ENCODE measurements around the gene SFTA2. TPM values are rescaled to one million over a fixed set of nuclear protein-coding genes. Genes with fewer than 3 reads are reported as not detected.

Gene SFTA2
- total RNA-seq, 1 experiment from 2014 or later: not detected

- Histone ChIP-seq H3K9ac (ENCODE audit: low read length) (no peak overlapping the region), H3K36me3 (ENCODE audit: control insufficient read depth in 1 of 2, insufficient read depth in 2 of 2, low read length in 2 of 2) (no peaks in the 10 kb centered on the region), H3K27ac (ENCODE audit: low read depth, low read length) (no peak overlapping the region), H3K4me3 (replicated peaks in 1 of 2; ENCODE audit: low read depth in 1 of 2, low read length in 2 of 2) (no peak overlapping the region), H3K4me2 (ENCODE audit: low read length) (no peak overlapping the region), H3K4me1 (ENCODE audit: control insufficient read depth in 1 of 2, insufficient read depth in 2 of 2, low read length in 2 of 2) (peaks cover 14 to 19% of the 10 kb centered on the region in 2 experiments), H3K79me2 (ENCODE audit: insufficient read depth, low read length) (no peaks in the 10 kb centered on the region), H2AFZ (ENCODE audit: low read depth, low read length, poor library complexity, severe bottlenecking) (no peak overlapping the region), H3K27me3 (ENCODE audit: insufficient read depth, low read length) (no peaks in the 10 kb centered on the region), H4K20me1 (ENCODE audit: insufficient read depth) (no peaks in the 10 kb centered on the region), H3K9me3 (ENCODE audit: control insufficient read depth in 1 of 2, insufficient read depth in 1 of 2, low read depth in 1 of 2, low read length in 2 of 2) (no peaks in the 10 kb centered on the region), H3K9me2 (ENCODE audit: insufficient read depth) (no peaks in the 10 kb centered on the region)
- CTCF ChIA-PET: interaction anchor here (1.1 kb wide), 1 partner anchor 149 kb away, joined by 3 read pairs; no protein-coding TSS in a partner anchor
- POLR2A ChIA-PET: no interaction called here
- BruUV-seq (replicated peaks): no TSS peak
- DNase-seq (ENCODE audit: low read depth, low spot score) (no peak), ATAC-seq (no peak)
- RAD21 ChIA-PET (ENCODE audit: low non-redundant PET in 1 of 2, low total read pairs in 2 of 2, uncharacterized antibody in 2 of 2, unreplicated experiment in 2 of 2): no interaction called here
- intact Hi-C loops (cut with micrococcal nuclease): no loop called here
- no peak for TF ChIP-seq TCF7L2 (IDR thresholded peaks at IDR 0.05; ENCODE audit: borderline replicate concordance, extremely low read depth, insufficient read depth, insufficient read length)
- no peak for TF ChIP-seq JUND (IDR thresholded peaks at IDR 0.05)
- no peak for TF ChIP-seq ZNF274 (IDR thresholded peaks at IDR 0.05; ENCODE audit: low read depth, low read length)
- TF ChIP-seq EGR1 (IDR thresholded peaks at IDR 0.05; ENCODE audit: low read depth): no peak
- TF ChIP-seq, protein P1, sequence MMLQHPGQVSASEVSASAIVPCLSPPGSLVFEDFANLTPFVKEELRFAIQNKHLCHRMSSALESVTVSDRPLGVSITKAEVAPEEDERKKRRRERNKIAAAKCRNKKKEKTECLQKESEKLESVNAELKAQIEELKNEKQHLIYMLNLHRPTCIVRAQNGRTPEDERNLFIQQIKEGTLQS (IDR thresholded peaks at IDR 0.05): no peak
- TF ChIP-seq FOSL1 (IDR thresholded peaks at IDR 0.05; ENCODE audit: low read depth): no peak
- TF ChIP-seq POLR2AphosphoS5 (IDR thresholded peaks at IDR 0.05; ENCODE audit: low read depth, low read length): no peak
- TF ChIP-seq SP1 (IDR thresholded peaks at IDR 0.05; ENCODE audit: low read depth): no peak
Measured at GRCh38 chr6:30938730-30939129, 6.8 kb upstream of the SFTA2 start.

GRCh38 chr6:30937265-30937664, 5.3 kb upstream of the SFTA2 start:
- no peak overlapping the region for H2AFZ ChIP-seq (ENCODE audit: low read depth, low read length, poor library complexity, severe bottlenecking)
- no peaks in the 10 kb centered on the region for H4K20me1 ChIP-seq (ENCODE audit: insufficient read depth)
- ChIA-PET CTCF (interaction anchor here (0.5 to 1.5 kb wide), 2 partner anchors 134 to 462 kb away, joined by 3 read pairs; no protein-coding TSS in a partner anchor), RAD21 (ENCODE audit: low non-redundant PET in 1 of 2, low total read pairs in 2 of 2, uncharacterized antibody in 2 of 2, unreplicated experiment in 2 of 2) (no interaction called here), POLR2A (no interaction called here)
- intact Hi-C loops (cut with micrococcal nuclease): no loop called here
- BruUV-seq (replicated peaks): no TSS peak
- H3K36me3 ChIP-seq (ENCODE audit: control insufficient read depth in 1 of 2, insufficient read depth in 2 of 2, low read length in 2 of 2): no peaks in the 10 kb centered on the region
- H3K4me3 ChIP-seq (replicated peaks in 1 of 2; ENCODE audit: low read depth in 1 of 2, low read length in 2 of 2): no peak overlapping the region
- no peaks in the 10 kb centered on the region for H3K9me2 ChIP-seq (ENCODE audit: insufficient read depth)
- no peaks in the 10 kb centered on the region for H3K79me2 ChIP-seq (ENCODE audit: insufficient read depth, low read length)
- DNase-seq (ENCODE audit: low read depth, low spot score) (no peak), ATAC-seq (no peak)
- H3K4me2 ChIP-seq (ENCODE audit: low read length): no peak overlapping the region
- H3K9me3 ChIP-seq (ENCODE audit: control insufficient read depth in 1 of 2, insufficient read depth in 1 of 2, low read depth in 1 of 2, low read length in 2 of 2): no peaks in the 10 kb centered on the region
- peaks cover 6 to 14% of the 10 kb centered on the region in 2 experiments for H3K4me1 ChIP-seq (ENCODE audit: control insufficient read depth in 1 of 2, insufficient read depth in 2 of 2, low read length in 2 of 2)
- TF ChIP-seq RAD21 (IDR thresholded peaks at IDR 0.05; ENCODE audit: low read depth) (no peak), SP1 (IDR thresholded peaks at IDR 0.05; ENCODE audit: low read depth) (no peak), CEBPB (IDR thresholded peaks at IDR 0.05; ENCODE audit: low read depth) (no peak), ZFX (IDR thresholded peaks at IDR 0.05) (no peak), YY1 (IDR thresholded peaks at IDR 0.05; ENCODE audit: extremely low read depth, insufficient replicate concordance, low read depth, low read length) (no peak), EGR1 (IDR thresholded peaks at IDR 0.05; ENCODE audit: low read depth) (no peak), SRF (IDR thresholded peaks at IDR 0.05; ENCODE audit: low read depth) (no peak), REST (IDR thresholded peaks at IDR 0.05; ENCODE audit: low read depth) (no peak), JUND (IDR thresholded peaks at IDR 0.05) (no peak)
- TF ChIP-seq, protein P2, sequence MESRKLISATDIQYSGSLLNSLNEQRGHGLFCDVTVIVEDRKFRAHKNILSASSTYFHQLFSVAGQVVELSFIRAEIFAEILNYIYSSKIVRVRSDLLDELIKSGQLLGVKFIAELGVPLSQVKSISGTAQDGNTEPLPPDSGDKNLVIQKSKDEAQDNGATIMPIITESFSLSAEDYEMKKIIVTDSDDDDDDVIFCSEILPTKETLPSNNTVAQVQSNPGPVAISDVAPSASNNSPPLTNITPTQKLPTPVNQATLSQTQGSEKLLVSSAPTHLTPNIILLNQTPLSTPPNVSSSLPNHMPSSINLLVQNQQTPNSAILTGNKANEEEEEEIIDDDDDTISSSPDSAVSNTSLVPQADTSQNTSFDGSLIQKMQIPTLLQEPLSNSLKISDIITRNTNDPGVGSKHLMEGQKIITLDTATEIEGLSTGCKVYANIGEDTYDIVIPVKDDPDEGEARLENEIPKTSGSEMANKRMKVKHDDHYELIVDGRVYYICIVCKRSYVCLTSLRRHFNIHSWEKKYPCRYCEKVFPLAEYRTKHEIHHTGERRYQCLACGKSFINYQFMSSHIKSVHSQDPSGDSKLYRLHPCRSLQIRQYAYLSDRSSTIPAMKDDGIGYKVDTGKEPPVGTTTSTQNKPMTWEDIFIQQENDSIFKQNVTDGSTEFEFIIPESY (IDR thresholded peaks at IDR 0.05; ENCODE audit: extremely low read depth, insufficient replicate concordance, low read length): no peak
- H3K9ac ChIP-seq (ENCODE audit: low read length): no peak overlapping the region
- H3K27ac ChIP-seq (ENCODE audit: low read depth, low read length): no peak overlapping the region
- H3K27me3 ChIP-seq (ENCODE audit: insufficient read depth, low read length): no peaks in the 10 kb centered on the region
